WTC11 (cell line): Measurements from ENCODE around the gene TMEM97. TPM values are rescaled to one million over a fixed set of nuclear protein-coding genes. Genes with fewer than 3 reads are reported as not detected.
A peak's percentile ranks its signal among the peaks of the same experiment; 100 is the strongest.

ENCODE experiments used
- ATAC-seq: fragments of 200-7000 bp; cut with Tn5 transposase; 2 replicates; pipeline ENCODE4 v1.10.0; 2021; ENCODE audit warnings: mild to moderate bottlenecking, moderate library complexity
- CTCF ChIA-PET: fragments of 300-600 bp; sonication (Branson Sonifier 250); formaldehyde crosslinking; loops from one replicate; lab custom pipeline; 2021; ENCODE audit warnings: antibody characterized with exemption; lab: Charles Lee
- POLR2A ChIA-PET: fragments of 350-600 bp; sonication (Branson Sonifier 250); formaldehyde crosslinking; loops from one replicate; lab custom pipeline; 2021; ENCODE audit warnings: antibody characterized with exemption; lab: Charles Lee
- DNase-seq: peaks from one replicate; pipeline ENCODE4 v3.0.0; 2021; ENCODE audit warnings: low spot score
- H3K27ac Mint-ChIP-seq: 2 replicates; pipeline ENCODE4 v1.8.0; 2021; ENCODE audit warnings: mixed read lengths
- H3K27me3 Mint-ChIP-seq: 2 replicates; pipeline ENCODE4 v1.8.0; 2021; ENCODE audit warnings: low read depth, mild to moderate bottlenecking, moderate library complexity, mixed read lengths
- H3K36me3 Mint-ChIP-seq: 2 replicates; pipeline ENCODE4 v1.8.0; 2021; ENCODE audit warnings: mixed read lengths
- H3K4me1 Mint-ChIP-seq: 2 replicates; pipeline ENCODE4 v1.8.0; 2022; ENCODE audit warnings: mixed read lengths
- H3K4me3 Mint-ChIP-seq: 2 replicates; pipeline ENCODE4 v1.8.0; 2021; ENCODE audit warnings: mild to moderate bottlenecking, moderate library complexity, mixed read lengths
- H3K9me3 Mint-ChIP-seq: 2 replicates; pipeline ENCODE4 v1.8.0; 2021; ENCODE audit warnings: mixed read lengths
- ARID4B ChIP-seq: sonication (generic); formaldehyde crosslinking; IDR thresholded peaks from 2 replicates; pipeline ENCODE4 v1.8.0; 2023; ENCODE audit warnings: missing genetic modification reagents, mild to moderate bottlenecking, borderline replicate concordance
- ATF2 ChIP-seq: sonication (generic); formaldehyde crosslinking; IDR thresholded peaks from 2 replicates; pipeline ENCODE4 v1.8.1; 2022; ENCODE audit warnings: low read depth, missing genetic modification reagents, borderline replicate concordance
- E2F5 ChIP-seq: sonication (generic); formaldehyde crosslinking; IDR thresholded peaks from 2 replicates; pipeline ENCODE4 v1.8.1; 2022; ENCODE audit warnings: mild to moderate bottlenecking, moderate library complexity, missing genetic modification reagents
- ERG ChIP-seq: fragments of 250-450 bp; sonication (Bioruptor Pico); IDR thresholded peaks from 2 replicates; pipeline ENCODE4 v1.8.0; 2021; ENCODE audit warnings: mild to moderate bottlenecking
- FOXP4 ChIP-seq: sonication (generic); formaldehyde crosslinking; IDR thresholded peaks from 2 replicates; pipeline ENCODE4 v1.8.0; 2022; ENCODE audit warnings: mild to moderate bottlenecking, missing genetic modification reagents
- IRF1 ChIP-seq: sonication (generic); formaldehyde crosslinking; IDR thresholded peaks from 2 replicates; pipeline ENCODE4 v1.8.0; 2023; ENCODE audit warnings: missing genetic modification reagents
- KAT7 ChIP-seq: sonication (generic); formaldehyde crosslinking; IDR thresholded peaks from 2 replicates; pipeline ENCODE4 v1.8.1; 2023; ENCODE audit warnings: missing genetic modification reagents, mild to moderate bottlenecking, borderline replicate concordance
- NR3C1 ChIP-seq: sonication (generic); formaldehyde crosslinking; conservative IDR thresholded peaks from 2 replicates; pipeline ENCODE4 v1.8.1; 2023; ENCODE audit warnings: low read depth, mild to moderate bottlenecking, missing genetic modification reagents
- PRDM15 ChIP-seq: sonication (generic); formaldehyde crosslinking; IDR thresholded peaks from 2 replicates; pipeline ENCODE4 v1.8.0; 2022; ENCODE audit warnings: missing genetic modification reagents
- USF2 ChIP-seq: sonication (generic); formaldehyde crosslinking; IDR thresholded peaks from 2 replicates; pipeline ENCODE4 v1.8.1; 2023; ENCODE audit warnings: mild to moderate bottlenecking, missing genetic modification reagents, moderate library complexity
- ZNF232 ChIP-seq: sonication (generic); formaldehyde crosslinking; IDR thresholded peaks from 2 replicates; pipeline ENCODE4 v1.8.0; 2022; ENCODE audit warnings: mild to moderate bottlenecking, missing genetic modification reagents
- ZNF532 ChIP-seq: fragments of 250-450 bp; sonication (Bioruptor Pico); IDR thresholded peaks from 2 replicates; pipeline ENCODE4 v1.9.0; 2021; ENCODE audit warnings: mild to moderate bottlenecking, borderline replicate concordance
- total RNA-seq: library from RNA; stranded (reverse); gene quantifications from 3 replicates; pipeline ENCODE4 v1.2.3, GENCODE V29; 2021

TMEM97 gene
- total RNA-seq, 1 experiment from 2014 or later = 68.0 TPM

- TF ChIP-seq USF2 (CRISPR knock-in tag) (0 out of 2 replicates have a peak, but pooled peaks have one; percentile 42), KAT7 (CRISPR knock-in tag) (peak; percentile 92), ATF2 (CRISPR knock-in tag) (peak; percentile 31; the same call in 1 of the 2 replicates), FOXP4 (CRISPR knock-in tag) (peak; percentile 35)
Measured at GRCh38 chr17:28318759-28319597, at the start of gene TMEM97 (continued).

GRCh38 chr17:28270055-28270454 lies 48.9 kb upstream of the TMEM97 start:
- CTCF ChIA-PET = interaction anchor here (2.8 kb wide), 1 partner anchor 19 kb away, joined by 13 read pairs; no protein-coding TSS in a partner anchor
- H3K27ac Mint-ChIP-seq = no peak overlapping the region
- no peak for TF ChIP-seq E2F5
- TF ChIP-seq ZNF532 = no peak
- no peak for TF ChIP-seq PRDM15 (CRISPR knock-in tag)
- TF ChIP-seq ERG (CRISPR knock-in tag) = no peak
- TF ChIP-seq NR3C1 (CRISPR knock-in tag) = no peak
- TF ChIP-seq ZNF232 = no peak
- TF ChIP-seq ARID4B (CRISPR knock-in tag) = no peak
- no peak for TF ChIP-seq IRF1 (CRISPR knock-in tag)

More at GRCh38 chr17:28270055-28270454, 48.9 kb upstream of the TMEM97 start:
- Mint-ChIP-seq H3K4me1 (peaks cover 6% of the 10 kb centered on the region), H3K27me3 (peaks cover 10% of the 10 kb centered on the region), H3K4me3 (no peak overlapping the region), H3K36me3 (peaks cover 38% of the 10 kb centered on the region), H3K9me3 (peaks cover 59% of the 10 kb centered on the region)
- POLR2A ChIA-PET = no interaction called here
- no peak for ATAC-seq
- DNase-seq = no peak
